SK-N-SH (cell line): ENCODE results near the gene XRN1. TPM values are rescaled to one million over a fixed set of nuclear protein-coding genes. Genes with fewer than 3 reads are reported as not detected.

Experiments used
- CTCF ChIA-PET: fragments of 300-600, 350-600 bp; formaldehyde crosslinking; extraction: SDS; loops from one replicate; lab custom pipeline; 2021; lab: Yijun Ruan, JAX
- POLR2A ChIA-PET: fragments of 350-600 bp; sonication (Branson Sonifier 250); formaldehyde crosslinking; extraction: SDS; loops from one replicate; lab custom pipeline; 2020; ENCODE audit warnings: antibody characterized with exemption, inconsistent platforms; lab: Yijun Ruan, JAX
- DNase-seq: peaks from one replicate; pipeline ENCODE4 v3.0.0; 2012
- H2AFZ ChIP-seq: fragments of 200-600 bp; sonication (generic); 2 replicates; pipeline ENCODE4 v1.8.1; 2016; ENCODE audit warnings: antibody characterized with exemption, mild to moderate bottlenecking, low read depth
- H3F3A ChIP-seq: fragments of 200-600 bp; sonication (generic); replicated peaks from 2 replicates; pipeline ENCODE3; 2016; ENCODE audit warnings: antibody characterized with exemption, mild to moderate bottlenecking; ENCODE audit not compliant: insufficient read depth
- H3K27ac ChIP-seq, 2 experiments: fragments of 200-500 bp in 1 of 2; fragments of 200-600 bp in 1 of 2; sonication (Bioruptor generic) in 1 of 2; sonication (generic), shearing (Covaris generic) in 1 of 2; 2 replicates each; pipeline versions ENCODE4 v1.5.1 to v1.6.1; 2014 to 2016; ENCODE audit warnings: low read depth in 2 of 2, inconsistent platforms in 1 of 2, low read length in 1 of 2, mild to moderate bottlenecking in 1 of 2, mixed read lengths in 1 of 2
- H3K27me3 ChIP-seq: fragments of 200-600 bp; sonication (generic), shearing (Covaris generic); 2 replicates; pipeline ENCODE4 v1.6.1; 2016; ENCODE audit warnings: mixed run types; ENCODE audit not compliant: insufficient read depth
- H3K36me3 ChIP-seq, 2 experiments: fragments of 200-500 bp in 1 of 2; fragments of 200-600 bp in 1 of 2; sonication (Bioruptor generic) in 1 of 2; sonication (generic) in 1 of 2; replicated peaks in 1 of 2; 2 replicates each; pipeline versions ENCODE3 to v1.5.1; 2014 to 2016; ENCODE audit warnings: low read length in 1 of 2, mild to moderate bottlenecking in 1 of 2; ENCODE audit not compliant: insufficient read depth in 2 of 2, control insufficient read depth in 1 of 2
- H3K4me1 ChIP-seq, 2 experiments: fragments of 200-500 bp in 1 of 2; fragments of 200-600 bp in 1 of 2; sonication (Bioruptor generic) in 1 of 2; sonication (generic), shearing (Covaris generic) in 1 of 2; 2 replicates each; pipeline versions ENCODE4 v1.5.1 to v1.6.1; 2014 to 2016; ENCODE audit warnings: low read depth in 1 of 2, low read length in 1 of 2, mixed run types in 1 of 2; ENCODE audit not compliant: insufficient read depth in 2 of 2, control insufficient read depth in 1 of 2
- H3K4me2 ChIP-seq: fragments of 200-600 bp; sonication (generic), shearing (Covaris generic); 2 replicates; pipeline ENCODE4 v1.6.1; 2017; ENCODE audit warnings: mixed run types
- H3K4me3 ChIP-seq, 2 experiments: fragments of 200-500 bp in 1 of 2; fragments of 200-600 bp in 1 of 2; sonication (Bioruptor generic) in 1 of 2; sonication (generic), shearing (Covaris generic) in 1 of 2; 2 replicates each; pipeline versions ENCODE4 v1.5.1 to v1.8.1; 2014 to 2016; ENCODE audit warnings: low read depth in 2 of 2, inconsistent platforms in 1 of 2, low read length in 1 of 2, mild to moderate bottlenecking in 1 of 2, mixed read lengths in 1 of 2, moderate library complexity in 1 of 2
- H3K79me2 ChIP-seq: fragments of 200-600 bp; sonication (generic); 2 replicates; pipeline ENCODE4 v1.8.1; 2017; ENCODE audit warnings: mild to moderate bottlenecking; ENCODE audit not compliant: insufficient read depth
- H3K9ac ChIP-seq: fragments of 200-600 bp; sonication (generic); 2 replicates; pipeline ENCODE4 v1.6.1; 2017; ENCODE audit warnings: mixed run types
- H3K9me2 ChIP-seq: fragments of 200-600 bp; sonication (generic); 2 replicates; pipeline ENCODE4 v1.6.1; 2017; ENCODE audit warnings: mixed run types
- H3K9me3 ChIP-seq: fragments of 200-600 bp; sonication (generic); 2 replicates; pipeline ENCODE4 v1.6.1; 2017; ENCODE audit warnings: mixed run types, mild to moderate bottlenecking, moderate library complexity
- H4K20me1 ChIP-seq: fragments of 200-600 bp; sonication (generic); 2 replicates; pipeline ENCODE4 v1.6.1; 2017; ENCODE audit warnings: mild to moderate bottlenecking, mixed run types; ENCODE audit not compliant: insufficient read depth
- CTCF ChIP-seq: fragments of 200-600 bp; sonication (generic); IDR thresholded peaks from 2 replicates; pipeline ENCODE4 v1.6.1; 2017; ENCODE audit warnings: antibody characterized with exemption, mild to moderate bottlenecking, moderate library complexity
- MEF2A ChIP-seq: IDR thresholded peaks from 2 replicates; pipeline ENCODE4 v1.4.0; 2012; ENCODE audit warnings: low read depth, borderline replicate concordance
- NRF1 ChIP-seq: IDR thresholded peaks from 2 replicates; pipeline ENCODE4 v1.6.1; 2012; ENCODE audit warnings: low read depth, mild to moderate bottlenecking, low read length
- RAD21 ChIP-seq: IDR thresholded peaks from 2 replicates; pipeline ENCODE4 v1.6.1; 2012; ENCODE audit warnings: mild to moderate bottlenecking, low read length
- REST ChIP-seq: IDR thresholded peaks from 2 replicates; pipeline ENCODE4 v1.6.1; 2012; ENCODE audit warnings: mild to moderate bottlenecking, low read depth, low read length, moderate library complexity
- RXRA ChIP-seq: IDR thresholded peaks from 2 replicates; pipeline ENCODE4 v1.4.0; 2012; ENCODE audit warnings: low read depth, mild to moderate bottlenecking, borderline replicate concordance
- TAF1 ChIP-seq: IDR thresholded peaks from 2 replicates; pipeline ENCODE4 v1.6.1; 2012; ENCODE audit warnings: low read depth, mild to moderate bottlenecking, low read length, moderate library complexity, borderline replicate concordance
- TCF12 ChIP-seq: IDR thresholded peaks from 2 replicates; pipeline ENCODE4 v1.4.0; 2012
- TEAD4 ChIP-seq: IDR thresholded peaks from 2 replicates; pipeline ENCODE4 v1.4.0; 2012; ENCODE audit warnings: mild to moderate bottlenecking, borderline replicate concordance; ENCODE audit not compliant: insufficient read depth
- USF1 ChIP-seq: IDR thresholded peaks from 2 replicates; pipeline ENCODE4 v1.4.0; 2012; ENCODE audit warnings: low read depth, borderline replicate concordance
- USF2 ChIP-seq: fragments of 150-350 bp; IDR thresholded peaks from 2 replicates; pipeline ENCODE4 v1.6.1; 2017; ENCODE audit warnings: antibody characterized with exemption, low read length, low read depth, borderline replicate concordance
- YY1 ChIP-seq: IDR thresholded peaks from 2 replicates; pipeline ENCODE4 v1.4.0; 2012; ENCODE audit warnings: low read depth, mild to moderate bottlenecking
- ZBTB33 ChIP-seq: IDR thresholded peaks from 2 replicates; pipeline ENCODE4 v1.4.0; 2012; ENCODE audit warnings: low read depth, borderline replicate concordance
- WGBS: methylation state at CpG from one replicate; pipeline ENCODE4 v1.1.6; 2017; ENCODE audit warnings: low lambda C conversion rate; 5-methylcytosine and 5-hydroxymethylcytosine counted together
- polyA plus RNA-seq, 3 experiments: library from polyadenylated mRNA; depleted of rRNA; stranded (reverse); fragments of >200 nt; gene quantifications; 2 replicates each; pipeline ENCODE4 v1.2.3, GENCODE V29; 2012

Gene XRN1
- polyA plus RNA-seq, 1 of the 3 experiments (the other 2 are of a cell fraction): 2.7 TPM

GRCh38 chr3:142285083-142285517, 162.7 kb downstream of the XRN1 start:
- TF ChIP-seq YY1: no peak
- TF ChIP-seq CTCF: no peak
- TF ChIP-seq TEAD4: no peak
- no peak for TF ChIP-seq NRF1
- TF ChIP-seq MEF2A: no peak
- no peak for TF ChIP-seq ZBTB33
- no peak for TF ChIP-seq RAD21
- no peak for TF ChIP-seq USF1
- no peak for TF ChIP-seq TAF1
- no peak for TF ChIP-seq USF2
- TF ChIP-seq RXRA: no peak
- no peak for TF ChIP-seq REST
- no peak for TF ChIP-seq TCF12
- no peak overlapping the region for H3K4me2 ChIP-seq
- H4K20me1 ChIP-seq: no peaks in the 10 kb centered on the region
- H3K36me3 ChIP-seq: no peaks in the 10 kb centered on the region
- H3K4me3 ChIP-seq: no peak overlapping the region
- no peaks in the 10 kb centered on the region for H3K79me2 ChIP-seq
- no peaks in the 10 kb centered on the region for H3F3A ChIP-seq
- H2AFZ ChIP-seq: no peak overlapping the region
- POLR2A ChIA-PET: no interaction called here
- CTCF ChIA-PET: no interaction called here
- H3K27me3 ChIP-seq: no peaks in the 10 kb centered on the region
- no peaks in the 10 kb centered on the region; the same call in 1 of the 2 replicates for H3K9me3 ChIP-seq
- no peak overlapping the region for H3K9ac ChIP-seq
- no peaks in the 10 kb centered on the region for H3K9me2 ChIP-seq
- H3K4me1 ChIP-seq: no peaks in the 10 kb centered on the region
- DNase-seq: no peak
- H3K27ac ChIP-seq: no peak overlapping the region
- 5% methylated on average over 2 of the region's 2 CpGs for WGBS
